WERI-Rb-1 (cell line): ENCODE results near the gene CEP76.

Source experiments
- DNase-seq: peaks from one replicate; pipeline ENCODE4 v3.0.0-alpha.2; 2020
- H3K27ac ChIP-seq: fragments of 250-450 bp; sonication (Bioruptor Pico); 2 replicates; pipeline ENCODE4 v1.5.1; 2020; ENCODE audit warnings: mild to moderate bottlenecking, moderate library complexity
- H3K27me3 ChIP-seq: fragments of 250-450 bp; sonication (Bioruptor Pico); 2 replicates; pipeline ENCODE4 v1.5.1; 2021; ENCODE audit warnings: mild to moderate bottlenecking, low read depth, moderate library complexity; ENCODE audit not compliant: insufficient read depth, severe bottlenecking
- H3K36me3 ChIP-seq: fragments of 250-450 bp; sonication (Bioruptor Pico); 2 replicates; pipeline ENCODE4 v1.5.1; 2020; ENCODE audit warnings: mild to moderate bottlenecking, moderate library complexity
- H3K4me3 ChIP-seq: 2 replicates; pipeline ENCODE4 v1.5.1; 2011; ENCODE audit warnings: low read depth, mild to moderate bottlenecking, control low read depth, low read length
- H3K9me3 ChIP-seq: fragments of 250-450 bp; sonication (Bioruptor Pico); 2 replicates; pipeline ENCODE4 v1.5.1; 2021; ENCODE audit warnings: mild to moderate bottlenecking, moderate library complexity; ENCODE audit not compliant: severe bottlenecking
- TF ChIP-seq, protein P1 (sequence below): IDR thresholded peaks from 2 replicates; pipeline ENCODE4 v1.5.1; 2011; ENCODE audit warnings: low read depth, mild to moderate bottlenecking, control low read depth, inconsistent platforms, low read length

CEP76 gene

GRCh38 chr18:12701161-12701560, 1.4 kb downstream of the CEP76 start:
- TF ChIP-seq, protein P1, sequence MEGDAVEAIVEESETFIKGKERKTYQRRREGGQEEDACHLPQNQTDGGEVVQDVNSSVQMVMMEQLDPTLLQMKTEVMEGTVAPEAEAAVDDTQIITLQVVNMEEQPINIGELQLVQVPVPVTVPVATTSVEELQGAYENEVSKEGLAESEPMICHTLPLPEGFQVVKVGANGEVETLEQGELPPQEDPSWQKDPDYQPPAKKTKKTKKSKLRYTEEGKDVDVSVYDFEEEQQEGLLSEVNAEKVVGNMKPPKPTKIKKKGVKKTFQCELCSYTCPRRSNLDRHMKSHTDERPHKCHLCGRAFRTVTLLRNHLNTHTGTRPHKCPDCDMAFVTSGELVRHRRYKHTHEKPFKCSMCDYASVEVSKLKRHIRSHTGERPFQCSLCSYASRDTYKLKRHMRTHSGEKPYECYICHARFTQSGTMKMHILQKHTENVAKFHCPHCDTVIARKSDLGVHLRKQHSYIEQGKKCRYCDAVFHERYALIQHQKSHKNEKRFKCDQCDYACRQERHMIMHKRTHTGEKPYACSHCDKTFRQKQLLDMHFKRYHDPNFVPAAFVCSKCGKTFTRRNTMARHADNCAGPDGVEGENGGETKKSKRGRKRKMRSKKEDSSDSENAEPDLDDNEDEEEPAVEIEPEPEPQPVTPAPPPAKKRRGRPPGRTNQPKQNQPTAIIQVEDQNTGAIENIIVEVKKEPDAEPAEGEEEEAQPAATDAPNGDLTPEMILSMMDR = no peak
- DNase-seq = no peak
- peak overlapping the region; percentile 99; the same call in 1 of the 2 replicates for H3K4me3 ChIP-seq
- H3K36me3 ChIP-seq = peaks cover 52% of the 10 kb centered on the region
- no peaks in the 10 kb centered on the region for H3K9me3 ChIP-seq
- H3K27me3 ChIP-seq = no peaks in the 10 kb centered on the region
- no peak overlapping the region; the same call in 1 of the 2 replicates for H3K27ac ChIP-seq

DNA sequence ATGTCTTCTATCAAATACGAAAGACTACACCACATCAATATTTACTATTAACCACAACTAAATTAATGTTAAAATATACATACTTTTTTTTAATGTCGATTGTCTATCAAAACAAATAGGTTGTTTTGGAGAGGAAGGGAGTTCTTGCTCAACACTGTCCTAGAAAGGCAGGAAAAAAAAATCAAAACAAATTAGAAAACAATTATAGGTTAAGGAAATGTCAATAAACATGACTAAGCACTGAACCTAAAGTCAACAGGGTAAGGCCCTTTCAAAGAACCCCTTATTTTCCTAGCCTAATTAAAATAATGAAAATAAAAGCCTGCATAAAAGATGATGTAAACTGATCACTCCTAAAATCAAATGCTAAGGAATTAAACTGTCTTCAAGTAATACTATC, 2.8 kb downstream of the CEP76 start:
- TF ChIP-seq, protein P1 = no peak
- peaks cover 52% of the 10 kb centered on the region for H3K36me3 ChIP-seq
- H3K9me3 ChIP-seq = no peaks in the 10 kb centered on the region
- H3K4me3 ChIP-seq = no peak overlapping the region
- H3K27ac ChIP-seq = no peak overlapping the region
- DNase-seq = no peak
- H3K27me3 ChIP-seq = no peaks in the 10 kb centered on the region

DNA sequence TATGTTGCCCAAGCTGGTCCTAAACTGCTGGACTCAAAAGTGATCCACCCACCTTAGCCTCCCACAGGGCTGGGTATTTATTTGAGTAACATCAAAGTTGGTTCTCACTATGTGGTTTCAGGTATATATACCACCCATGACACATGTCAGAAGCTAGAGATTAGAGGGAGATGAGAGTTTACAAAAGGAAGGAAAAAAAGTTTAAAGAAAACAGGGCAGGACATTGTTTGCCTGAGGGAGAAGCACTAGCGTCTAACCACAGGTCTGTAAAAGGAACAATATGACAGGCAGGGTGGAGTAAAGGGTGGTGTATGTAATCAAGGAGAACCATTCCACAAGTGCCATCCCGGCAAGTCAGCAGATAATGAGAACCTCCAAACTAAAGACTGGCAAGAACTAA, 8.5 kb downstream of the CEP76 start:
- DNase-seq = no peak
- no peaks in the 10 kb centered on the region for H3K27me3 ChIP-seq
- H3K36me3 ChIP-seq = peaks cover 56% of the 10 kb centered on the region
- H3K4me3 ChIP-seq = no peak overlapping the region
- no peaks in the 10 kb centered on the region for H3K9me3 ChIP-seq
- H3K27ac ChIP-seq = no peak overlapping the region
- TF ChIP-seq, protein P1 = no peak

DNA sequence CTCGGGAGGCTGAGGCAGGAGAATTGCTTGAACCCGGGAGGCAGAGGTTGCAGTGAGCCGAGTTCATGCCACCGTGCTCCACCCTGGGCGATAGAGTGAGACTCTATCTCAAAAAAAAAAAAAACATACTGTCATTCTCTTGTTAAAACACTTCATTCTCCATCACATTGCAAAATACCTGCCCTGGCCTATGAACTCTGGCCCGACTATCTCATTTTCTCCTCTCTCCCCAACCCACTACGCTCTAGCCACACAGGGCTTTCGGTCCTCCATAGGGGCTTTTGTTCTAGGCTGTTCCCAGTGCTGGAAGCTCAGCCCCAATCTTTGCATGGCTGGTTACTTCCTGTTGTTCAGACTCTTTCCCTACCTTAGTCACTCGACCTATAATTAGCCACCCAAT, 10.3 kb downstream of the CEP76 start:
- H3K27ac ChIP-seq = no peak overlapping the region
- DNase-seq = no peak
- H3K27me3 ChIP-seq = no peaks in the 10 kb centered on the region
- no peak overlapping the region for H3K4me3 ChIP-seq
- H3K36me3 ChIP-seq = peaks cover 41% of the 10 kb centered on the region
- TF ChIP-seq, protein P1 = no peak
- no peaks in the 10 kb centered on the region for H3K9me3 ChIP-seq

GRCh38 chr18:12689256-12689850, 13.2 kb downstream of the CEP76 start:
- DNase-seq = no peak
- Histone ChIP-seq H3K36me3 (peaks cover 40% of the 10 kb centered on the region), H3K9me3 (no peaks in the 10 kb centered on the region), H3K4me3 (no peak overlapping the region), H3K27me3 (no peaks in the 10 kb centered on the region), H3K27ac (no peak overlapping the region)
- TF ChIP-seq, protein P1 = no peak

DNA sequence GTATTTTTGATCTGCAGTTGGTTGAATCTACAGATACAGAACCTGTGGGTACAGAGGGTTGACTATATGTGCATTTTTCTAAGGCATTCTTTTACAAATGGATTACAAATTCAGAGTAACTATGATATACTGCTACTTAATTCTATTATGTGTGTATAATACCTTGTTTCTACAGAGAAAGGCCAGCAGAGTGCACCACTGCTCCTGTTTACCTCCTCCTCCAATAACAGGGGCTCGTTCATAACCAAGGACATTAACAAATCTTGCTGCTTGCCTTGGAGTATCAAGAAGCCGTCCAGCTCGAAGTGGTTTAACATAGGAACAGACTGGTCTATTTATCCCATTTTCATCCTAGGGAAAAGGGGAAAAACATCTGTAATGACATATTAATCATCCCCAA, 16.4 kb downstream of the CEP76 start:
- TF ChIP-seq, protein P1 = no peak
- Histone ChIP-seq H3K4me3 (no peak overlapping the region), H3K36me3 (peaks cover 31% of the 10 kb centered on the region), H3K9me3 (no peaks in the 10 kb centered on the region), H3K27me3 (no peaks in the 10 kb centered on the region), H3K27ac (no peak overlapping the region)
- peak; percentile 25 for DNase-seq
